BLaER1 treated with 17β-estradiol and CSF1 and Interleukin-3, amounts not matched to agents 10 nM and 100 nM (cell line): ENCODE results near the gene ADAMTSL3.
"Not testable (repeated sequence)": the region's sequence is repeated elsewhere in the genome, so short reads cannot be mapped to it uniquely, and the experiment has no call there.

Source experiments
- H3K27ac ChIP-seq, 11 experiments: shearing (Covaris generic); formaldehyde crosslinking; 2 replicates each; pipeline ENCODE4 v1.8.1; 2022
- H3K27me3 ChIP-seq, 11 experiments: shearing (Covaris generic); formaldehyde crosslinking; 2 replicates each; pipeline ENCODE4 v1.8.1; 2022
- H3K36me3 ChIP-seq, 11 experiments: shearing (Covaris generic); formaldehyde crosslinking; 2 replicates each; pipeline ENCODE4 v1.8.1; 2022
- H3K4me1 ChIP-seq, 10 experiments: shearing (Covaris generic); formaldehyde crosslinking; 2 replicates each; pipeline ENCODE4 v1.8.1; 2022
- H3K4me2 ChIP-seq, 11 experiments: shearing (Covaris generic); formaldehyde crosslinking; 2 replicates each; pipeline ENCODE4 v1.8.1; 2022
- H3K4me3 ChIP-seq, 10 experiments: shearing (Covaris generic); formaldehyde crosslinking; 2 replicates each; pipeline ENCODE4 v1.8.1; 2022
- H3K9ac ChIP-seq, 11 experiments: shearing (Covaris generic); formaldehyde crosslinking; 2 replicates each; pipeline ENCODE4 v1.8.1; 2022
- H3K9me3 ChIP-seq, 11 experiments: shearing (Covaris generic); formaldehyde crosslinking; replicated peaks in 1 of 11; 2 replicates each; pipeline ENCODE4 v1.8.1; 2022
- H4K20me1 ChIP-seq, 11 experiments: shearing (Covaris generic); formaldehyde crosslinking; 2 replicates each; pipeline ENCODE4 v1.8.1; 2022
- Cebpa-rat ChIP-seq, 11 experiments: shearing (Covaris generic); IDR thresholded peaks; 2 replicates each; pipeline ENCODE4 v1.8.1; 2022

ADAMTSL3 gene

GRCh38 chr15:83747050-83747717, 93.3 kb downstream of the ADAMTSL3 start:
- Histone ChIP-seq H3K4me2 (peak overlapping the region; percentile 23 to 82 (median 59); a peak in 21 of 22 replicates), H3K27me3 (no peaks in the 10 kb centered on the region)

GRCh38 chr15:83747718-83748110, 93.8 kb downstream of the ADAMTSL3 start:
- H3K9ac ChIP-seq, result peak overlapping the region in 6 of 11 experiments; percentile 39 to 51 (median 48); a peak in 7 of 22 replicates
- peak overlapping the region in 9 of 11 experiments; percentile 49 to 82 (median 62); a peak in 16 of 22 replicates for H3K4me2 ChIP-seq
- H3K27me3 ChIP-seq, result no peaks in the 10 kb centered on the region
- H4K20me1 ChIP-seq, result no peaks in the 10 kb centered on the region
- peaks cover 10 to 21% (median 20%) of the 10 kb centered on the region in 10 experiments for H3K4me1 ChIP-seq
- no peak for TF ChIP-seq Cebpa-rat (IDR thresholded peaks at IDR 0.05)
- H3K9me3 ChIP-seq, result no peaks in the 10 kb centered on the region; a peak in 1 of 22 replicates
- peak overlapping the region in 1 of 10 experiments; percentile 37; a peak in 1 of 20 replicates for H3K4me3 ChIP-seq
- peak overlapping the region; percentile 28 to 81 (median 75); a peak in 17 of 22 replicates for H3K27ac ChIP-seq
- no peaks in the 10 kb centered on the region for H3K36me3 ChIP-seq

More at GRCh38 chr15:83747050-83747717, 93.3 kb downstream of the ADAMTSL3 start:
- Histone ChIP-seq H3K4me1 (peaks cover 10 to 21% (median 20%) of the 10 kb centered on the region in 10 experiments), H4K20me1 (no peaks in the 10 kb centered on the region), H3K9ac (peak overlapping the region in 6 of 11 experiments; percentile 39 to 51 (median 48); a peak in 10 of 22 replicates), H3K36me3 (no peaks in the 10 kb centered on the region), H3K9me3 (no peaks in the 10 kb centered on the region; a peak in 1 of 22 replicates), H3K27ac (peak overlapping the region; percentile 28 to 81 (median 75); a peak in 19 of 22 replicates), H3K4me3 (peak overlapping the region in 6 of 10 experiments; percentile 9 to 37 (median 21); a peak in 6 of 20 replicates)
- TF ChIP-seq Cebpa-rat (IDR thresholded peaks at IDR 0.05), result peak in 9 of 11 experiments; percentile 44 to 86 (median 64); a peak in 14 of 22 replicates

DNA sequence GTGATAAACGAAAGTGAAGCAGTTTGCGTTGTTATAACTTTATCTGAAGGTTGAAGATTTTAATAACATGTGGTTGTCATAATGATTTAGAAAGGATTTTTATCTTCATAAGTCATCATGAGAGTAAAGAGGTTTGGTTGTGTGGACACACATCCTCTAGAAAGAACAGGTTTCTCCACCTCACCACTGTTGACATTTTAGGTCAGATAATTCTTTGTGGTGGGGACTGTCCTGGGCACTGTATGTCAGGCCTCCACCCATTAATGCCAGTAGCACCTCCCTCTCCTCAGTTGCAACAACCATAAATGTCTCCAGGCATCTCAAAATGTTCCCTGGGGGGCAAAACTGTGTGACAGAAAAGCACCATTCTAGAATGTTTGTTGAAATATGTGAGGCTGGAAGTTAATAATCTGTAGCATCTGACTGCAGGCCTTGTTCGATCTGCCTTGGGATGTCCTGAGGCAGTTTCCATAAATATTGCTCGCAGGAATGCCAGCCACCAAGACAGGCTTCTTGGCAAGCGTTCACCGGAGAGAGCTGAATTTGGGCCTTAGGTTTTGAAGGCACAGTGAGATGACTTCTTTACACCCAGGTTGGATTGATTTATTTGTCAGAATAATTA, 100.1 kb downstream of the ADAMTSL3 start:
- Histone ChIP-seq H4K20me1 (no peaks in the 10 kb centered on the region), H3K27me3 (no peaks in the 10 kb centered on the region), H3K36me3 (no peaks in the 10 kb centered on the region; a peak in 1 of 22 replicates), H3K4me3 (no peak overlapping the region), H3K4me2 (no peak overlapping the region), H3K9ac (no peak overlapping the region), H3K4me1 (peaks cover 0 to 7% (median 0%) of the 10 kb centered on the region in 10 experiments; a peak in 2 of 20 replicates), H3K27ac (no peak overlapping the region), H3K9me3 (peaks cover 23 to 31% (median 27%) of the 10 kb centered on the region in 11 experiments)
- TF ChIP-seq Cebpa-rat (IDR thresholded peaks at IDR 0.05), result no peak

- not testable (repeated sequence) for H3K27ac ChIP-seq, H3K4me1 ChIP-seq, H4K20me1 ChIP-seq, H3K27me3 ChIP-seq, H3K4me2 ChIP-seq, H3K36me3 ChIP-seq, H3K4me3 ChIP-seq, H3K9ac ChIP-seq
- peaks cover 23 to 37% (median 28%) of the 10 kb centered on the region in 11 experiments for H3K9me3 ChIP-seq
These were observed 103.4 kb downstream of the ADAMTSL3 start for GRCh38 chr15:83757291-83757690.

DNA sequence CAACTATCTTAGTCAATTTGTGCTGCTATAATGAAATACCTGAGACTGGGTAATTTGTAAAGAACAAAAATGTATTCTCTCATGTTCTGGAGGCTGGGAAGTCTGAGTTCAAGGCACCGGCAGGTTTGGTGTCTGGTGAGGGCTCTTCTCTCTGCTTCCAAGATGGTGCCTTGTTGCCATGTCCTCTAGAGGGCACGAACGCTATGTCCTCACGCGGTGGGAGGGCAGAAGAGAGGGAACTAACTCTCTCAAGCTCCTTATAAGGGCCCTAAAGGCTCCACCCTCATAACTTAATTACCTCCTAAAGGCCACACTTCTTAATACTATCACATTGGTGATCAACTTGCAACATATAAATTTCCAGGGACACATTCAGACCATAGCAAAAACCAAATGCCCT, 108.4 kb downstream of the ADAMTSL3 start:
- Histone ChIP-seq H3K4me1 (no peaks in the 10 kb centered on the region), H3K36me3 (no peaks in the 10 kb centered on the region), H3K4me2 (no peak overlapping the region), H3K9me3 (peaks cover 9 to 20% (median 13%) of the 10 kb centered on the region in 11 experiments), H4K20me1 (no peaks in the 10 kb centered on the region), H3K4me3 (no peak overlapping the region), H3K27ac (no peak overlapping the region), H3K27me3 (no peaks in the 10 kb centered on the region), H3K9ac (no peak overlapping the region)
- TF ChIP-seq Cebpa-rat (IDR thresholded peaks at IDR 0.05), result no peak

GRCh38 chr15:83764201-83764838, 110.4 kb downstream of the ADAMTSL3 start:
- H4K20me1 ChIP-seq, result no peaks in the 10 kb centered on the region
- 0 out of 22 replicates have a peak, but pooled peaks cover 0 to 2% (median 0%) of the 10 kb centered on the region in 11 experiments for H3K9me3 ChIP-seq
- no peaks in the 10 kb centered on the region for H3K4me1 ChIP-seq
- no peak overlapping the region for H3K9ac ChIP-seq
- TF ChIP-seq Cebpa-rat (IDR thresholded peaks at IDR 0.05), result no peak
- H3K27me3 ChIP-seq, result no peaks in the 10 kb centered on the region
- no peak overlapping the region for H3K4me3 ChIP-seq
- H3K4me2 ChIP-seq, result no peak overlapping the region
- no peak overlapping the region for H3K27ac ChIP-seq
- H3K36me3 ChIP-seq, result no peaks in the 10 kb centered on the region

DNA sequence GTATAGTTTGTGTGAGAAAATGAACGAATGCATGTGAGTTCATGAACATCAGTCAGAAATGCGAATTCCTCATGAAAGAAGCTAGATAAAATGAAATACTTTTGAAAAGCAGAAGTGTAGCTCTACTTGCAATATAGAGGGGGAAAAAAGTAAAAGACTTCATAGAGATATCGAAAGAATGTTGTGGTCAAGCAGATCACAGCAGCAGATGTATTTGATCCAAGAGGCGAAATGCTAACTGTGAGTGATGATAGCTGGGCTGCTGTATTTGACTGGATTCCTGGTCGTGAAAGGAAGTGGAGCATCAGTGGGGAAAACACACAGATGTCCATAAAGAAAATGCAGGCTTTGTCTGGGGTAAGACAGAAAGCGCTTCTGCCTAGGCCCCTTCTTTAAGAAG, 112.4 kb downstream of the ADAMTSL3 start:
- H3K36me3 ChIP-seq, result no peaks in the 10 kb centered on the region
- H3K27me3 ChIP-seq, result no peaks in the 10 kb centered on the region
- no peak overlapping the region for H3K4me3 ChIP-seq
- TF ChIP-seq Cebpa-rat (IDR thresholded peaks at IDR 0.05), result no peak
- no peaks in the 10 kb centered on the region for H4K20me1 ChIP-seq
- H3K9me3 ChIP-seq, result no peaks in the 10 kb centered on the region
- H3K4me1 ChIP-seq, result no peaks in the 10 kb centered on the region
- no peak overlapping the region for H3K27ac ChIP-seq
- no peak overlapping the region for H3K9ac ChIP-seq
- no peak overlapping the region for H3K4me2 ChIP-seq

DNA sequence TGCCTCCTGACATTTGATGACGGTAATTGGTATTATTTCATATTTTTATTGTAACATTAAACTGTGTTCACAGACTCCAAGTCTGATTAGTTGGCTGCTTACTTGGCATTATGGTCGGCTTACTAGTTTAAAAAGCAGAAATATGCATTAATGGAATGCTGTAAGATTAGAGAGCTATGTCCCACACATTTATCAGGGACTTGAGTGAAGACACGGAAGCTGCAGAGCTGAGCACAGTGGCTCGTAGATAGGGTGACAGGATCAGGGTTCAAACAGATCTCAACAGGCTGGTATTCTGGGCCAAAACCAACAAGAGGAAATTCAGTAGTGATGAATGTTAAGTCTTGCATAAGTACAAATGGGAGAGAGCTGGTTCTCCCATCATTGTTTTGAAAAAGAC, 113.8 kb downstream of the ADAMTSL3 start:
- Histone ChIP-seq H3K27ac (no peak overlapping the region), H3K27me3 (no peaks in the 10 kb centered on the region), H3K36me3 (no peaks in the 10 kb centered on the region), H3K4me3 (no peak overlapping the region), H3K9me3 (no peaks in the 10 kb centered on the region), H3K9ac (no peak overlapping the region), H3K4me2 (no peak overlapping the region), H4K20me1 (no peaks in the 10 kb centered on the region), H3K4me1 (no peaks in the 10 kb centered on the region)
- TF ChIP-seq Cebpa-rat (IDR thresholded peaks at IDR 0.05), result no peak

- no peaks in the 10 kb centered on the region for H3K9me3 ChIP-seq
- TF ChIP-seq Cebpa-rat (IDR thresholded peaks at IDR 0.05), result no peak
- H3K27me3 ChIP-seq, result no peaks in the 10 kb centered on the region
- no peak overlapping the region for H3K4me3 ChIP-seq
- no peaks in the 10 kb centered on the region for H3K4me1 ChIP-seq
- no peak overlapping the region for H3K9ac ChIP-seq
- H3K27ac ChIP-seq, result no peak overlapping the region
- no peak overlapping the region for H3K4me2 ChIP-seq
- no peaks in the 10 kb centered on the region for H3K36me3 ChIP-seq
- H4K20me1 ChIP-seq, result no peaks in the 10 kb centered on the region
These were observed 115.6 kb downstream of the ADAMTSL3 start for GRCh38 chr15:83769411-83769999.
